ENCODE results near the gene KIR2DL1. TPM values are rescaled to one million over a fixed set of nuclear protein-coding genes. Genes with fewer than 3 reads are reported as not detected.

Gene KIR2DL1
- total RNA-seq, 2 donors from 2014 or later: not detected

Other genes with a start within 250 kb of the KIR2DL1 start
- 1 to 10 TPM in 1 of 2 donors, not detected in 1; 1.8 TPM for gene LILRA2, start 196.0 kb upstream of the KIR2DL1 start, total RNA-seq
- under 1 TPM in 1 of 2 donors, not detected in 1; 0.47 TPM for gene LILRA1, start 176.2 kb upstream of the KIR2DL1 start, total RNA-seq
- 1 to 10 TPM in 1 of 2 donors, under 1 TPM in 1; 0.33 to 1.9 TPM for gene LILRB1, start 139.3 kb upstream of the KIR2DL1 start, total RNA-seq
- gene LILRB4, start 106.8 kb upstream of the KIR2DL1 start, total RNA-seq: 1 to 10 TPM; 2.0 to 5.2 TPM
- not detected for gene KIR3DL3, start 45.4 kb upstream of the KIR2DL1 start, total RNA-seq
- not detected for gene KIR2DL3, start 31.3 kb upstream of the KIR2DL1 start, total RNA-seq
- not detected for gene KIR2DL4, start 33.8 kb downstream of the KIR2DL1 start, total RNA-seq
- gene KIR3DL1, start 46.7 kb downstream of the KIR2DL1 start, total RNA-seq: not detected
- not detected for gene KIR2DS4, start 62.9 kb downstream of the KIR2DL1 start, total RNA-seq
- gene KIR3DL2, start 80.7 kb downstream of the KIR2DL1 start, total RNA-seq: not detected
- 1 to 10 TPM in 1 of 2 donors, under 1 TPM in 1; 0.59 to 1.5 TPM for gene FCAR, start 104.4 kb downstream of the KIR2DL1 start, total RNA-seq
- not detected for gene NCR1, start 136.4 kb downstream of the KIR2DL1 start, total RNA-seq
- not detected for gene NLRP7, start 177.7 kb downstream of the KIR2DL1 start, total RNA-seq
- gene NLRP2, start 196.6 kb downstream of the KIR2DL1 start, total RNA-seq: under 1 TPM; 0.20 to 0.26 TPM

Measured in right atrium auricular region (tissue), 2 donors.